ENCODE measurements around the gene CFAP74.

DNA sequence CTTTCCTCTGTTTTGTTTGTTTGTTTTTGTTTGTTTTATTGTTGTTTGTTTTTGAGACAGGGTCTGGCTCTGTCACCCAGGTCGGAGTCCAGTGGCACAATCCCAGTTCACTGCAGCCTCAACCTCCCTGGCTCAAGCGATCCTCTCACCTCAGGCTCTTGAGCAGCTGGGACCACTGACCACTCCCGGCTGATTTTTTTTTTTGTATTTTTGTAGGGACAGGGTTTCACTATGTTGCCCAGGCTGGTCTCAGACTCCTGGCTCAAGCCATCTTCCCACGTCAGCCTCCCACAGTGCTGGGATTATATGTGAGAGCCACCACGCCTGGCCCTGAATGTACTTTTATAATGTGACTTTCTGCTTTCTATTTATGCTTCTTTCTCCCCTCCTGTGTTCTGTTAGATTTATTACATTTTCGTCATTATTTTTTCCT lies 93.5 kb downstream of the CFAP74 start:
- TF ChIP-seq, protein P1, sequence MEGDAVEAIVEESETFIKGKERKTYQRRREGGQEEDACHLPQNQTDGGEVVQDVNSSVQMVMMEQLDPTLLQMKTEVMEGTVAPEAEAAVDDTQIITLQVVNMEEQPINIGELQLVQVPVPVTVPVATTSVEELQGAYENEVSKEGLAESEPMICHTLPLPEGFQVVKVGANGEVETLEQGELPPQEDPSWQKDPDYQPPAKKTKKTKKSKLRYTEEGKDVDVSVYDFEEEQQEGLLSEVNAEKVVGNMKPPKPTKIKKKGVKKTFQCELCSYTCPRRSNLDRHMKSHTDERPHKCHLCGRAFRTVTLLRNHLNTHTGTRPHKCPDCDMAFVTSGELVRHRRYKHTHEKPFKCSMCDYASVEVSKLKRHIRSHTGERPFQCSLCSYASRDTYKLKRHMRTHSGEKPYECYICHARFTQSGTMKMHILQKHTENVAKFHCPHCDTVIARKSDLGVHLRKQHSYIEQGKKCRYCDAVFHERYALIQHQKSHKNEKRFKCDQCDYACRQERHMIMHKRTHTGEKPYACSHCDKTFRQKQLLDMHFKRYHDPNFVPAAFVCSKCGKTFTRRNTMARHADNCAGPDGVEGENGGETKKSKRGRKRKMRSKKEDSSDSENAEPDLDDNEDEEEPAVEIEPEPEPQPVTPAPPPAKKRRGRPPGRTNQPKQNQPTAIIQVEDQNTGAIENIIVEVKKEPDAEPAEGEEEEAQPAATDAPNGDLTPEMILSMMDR (IDR thresholded peaks at IDR 0.05), result no peak
- no peak for TF ChIP-seq POLR2A (IDR thresholded peaks at IDR 0.05)

Measured in tibial nerve (tissue), 3 donors.